HAP-1 (cell line): Measurements from ENCODE around the gene PRDM16.

Experiments used
- DNase-seq, 2 experiments: peaks; one replicate each; pipeline ENCODE4 v3.0.0-alpha.2; 2016 to 2020; ENCODE audit warnings: low spot score in 2 of 2
- H3K27me3 ChIP-seq: fragments of 250-450 bp; sonication (Bioruptor Pico); 2 replicates; pipeline ENCODE4 v1.5.1; 2020; ENCODE audit warnings: low read depth, mild to moderate bottlenecking, moderate library complexity
- H3K36me3 ChIP-seq: fragments of 250-450 bp; sonication (Bioruptor Pico); replicated peaks from 2 replicates; pipeline ENCODE4 v1.5.1; 2020; ENCODE audit warnings: mild to moderate bottlenecking
- H3K4me1 ChIP-seq: fragments of 250-450 bp; sonication (Bioruptor Pico); 2 replicates; pipeline ENCODE4 v1.5.1; 2020; ENCODE audit warnings: mild to moderate bottlenecking
- H3K4me3 ChIP-seq: fragments of 250-450 bp; sonication (Bioruptor Pico); 2 replicates; pipeline ENCODE4 v1.5.1; 2020; ENCODE audit warnings: mild to moderate bottlenecking, moderate library complexity
- H3K9me3 ChIP-seq: fragments of 250-450 bp; sonication (Bioruptor Pico); 2 replicates; pipeline ENCODE4 v1.5.1; 2020; ENCODE audit warnings: mild to moderate bottlenecking, moderate library complexity
- in situ Hi-C: fragments of 300-500 bp; cut with MboI; formaldehyde crosslinking; loops from 3 replicates; pipeline ENCODE4 v1.14.3; 2020; ENCODE audit warnings: low sequenced_read_pairs, inconsistent platforms, mixed read lengths

PRDM16 gene

DNA sequence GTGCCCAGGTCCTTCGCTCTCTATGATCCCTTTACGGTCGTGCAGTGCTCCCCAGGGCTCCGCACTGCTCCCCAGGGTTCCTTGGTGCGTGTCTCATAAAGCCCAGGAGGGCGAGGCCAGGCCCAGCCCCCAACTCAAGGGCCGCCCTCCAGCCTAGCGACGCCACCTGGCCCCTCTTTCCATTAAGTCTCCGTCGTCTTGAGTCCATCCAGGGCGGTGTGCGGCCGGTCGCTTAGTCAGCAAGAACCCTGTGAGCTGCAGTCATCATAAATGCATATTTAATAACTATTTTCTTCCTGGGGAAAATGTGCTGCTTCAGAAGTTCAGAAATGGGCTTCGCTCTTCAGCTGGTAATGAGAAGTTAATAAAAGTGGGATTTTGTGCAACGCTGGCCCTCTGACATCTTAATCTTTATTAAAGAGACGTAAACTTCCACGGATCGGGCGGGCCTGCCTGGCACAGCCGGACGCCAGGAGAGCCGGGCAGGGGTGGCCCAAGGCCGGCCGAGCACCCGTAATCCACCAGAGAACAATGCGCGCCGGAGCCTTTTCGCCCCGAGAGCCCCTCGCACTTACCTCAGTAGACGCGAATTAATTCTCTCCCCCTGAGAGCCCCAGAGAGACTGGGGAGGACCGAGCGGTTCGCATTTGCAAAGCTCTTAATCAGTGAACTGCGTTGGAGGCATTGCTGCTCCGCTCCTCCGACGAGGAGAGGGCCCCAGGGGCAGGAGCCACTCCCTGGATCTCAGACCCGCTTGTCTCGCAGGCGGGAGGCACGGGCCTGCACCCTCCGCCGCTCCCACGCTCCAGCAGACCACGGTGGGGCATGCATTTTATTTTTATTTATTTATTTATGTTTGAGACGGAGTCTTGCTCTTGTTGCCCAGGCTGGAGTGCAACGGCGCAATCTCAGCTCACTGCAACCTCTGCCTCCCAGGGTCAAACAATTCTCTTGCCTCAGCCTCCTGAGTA is 197.1 kb downstream of the PRDM16 start:
- Histone ChIP-seq H3K9me3 (no peaks in the 10 kb centered on the region), H3K4me1 (no peaks in the 10 kb centered on the region), H3K27me3 (peaks cover 4% of the 10 kb centered on the region; the same call in 1 of the 2 replicates), H3K36me3 (no peaks in the 10 kb centered on the region), H3K4me3 (no peak overlapping the region)
- in situ Hi-C loops, result no loop called here
- DNase-seq, result no peak

DNA sequence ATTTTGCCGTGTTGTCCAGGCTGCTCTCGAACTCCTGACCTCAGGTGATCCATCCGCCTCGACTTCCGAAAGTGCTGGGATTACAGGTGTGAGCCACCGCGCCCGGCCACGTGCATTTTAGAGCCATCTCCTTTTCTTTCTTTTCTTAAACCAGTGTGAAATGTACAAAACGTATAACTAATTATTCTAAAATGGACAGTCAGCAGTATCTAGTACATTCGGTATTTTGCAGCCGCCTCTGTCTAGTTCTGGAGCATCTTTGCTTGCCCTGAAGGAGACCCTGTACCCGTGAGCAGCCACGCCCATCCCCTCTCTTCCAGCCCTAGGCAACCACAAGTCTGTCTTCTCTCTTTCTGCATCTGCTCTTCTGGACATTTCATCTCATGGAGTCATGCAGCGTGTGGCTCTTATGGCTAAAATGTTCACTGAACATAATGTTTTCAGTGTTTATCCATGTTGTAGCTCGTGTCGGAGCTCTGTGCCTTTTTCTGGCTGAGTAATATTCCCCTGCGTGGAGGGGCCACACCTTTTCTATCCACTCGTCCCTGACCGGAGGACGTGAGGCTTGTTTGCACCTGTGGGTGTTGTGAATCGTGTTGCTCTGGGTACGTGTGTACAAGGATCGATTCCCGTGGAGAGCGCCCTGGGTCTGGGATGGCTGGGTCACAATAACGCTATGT is 198.0 kb downstream of the PRDM16 start:
- DNase-seq, result no peak
- H3K36me3 ChIP-seq, result no peaks in the 10 kb centered on the region
- peaks cover 5% of the 10 kb centered on the region; the same call in 1 of the 2 replicates for H3K27me3 ChIP-seq
- H3K9me3 ChIP-seq, result no peaks in the 10 kb centered on the region
- in situ Hi-C loops, result no loop called here
- H3K4me1 ChIP-seq, result no peaks in the 10 kb centered on the region
- H3K4me3 ChIP-seq, result no peak overlapping the region

DNA sequence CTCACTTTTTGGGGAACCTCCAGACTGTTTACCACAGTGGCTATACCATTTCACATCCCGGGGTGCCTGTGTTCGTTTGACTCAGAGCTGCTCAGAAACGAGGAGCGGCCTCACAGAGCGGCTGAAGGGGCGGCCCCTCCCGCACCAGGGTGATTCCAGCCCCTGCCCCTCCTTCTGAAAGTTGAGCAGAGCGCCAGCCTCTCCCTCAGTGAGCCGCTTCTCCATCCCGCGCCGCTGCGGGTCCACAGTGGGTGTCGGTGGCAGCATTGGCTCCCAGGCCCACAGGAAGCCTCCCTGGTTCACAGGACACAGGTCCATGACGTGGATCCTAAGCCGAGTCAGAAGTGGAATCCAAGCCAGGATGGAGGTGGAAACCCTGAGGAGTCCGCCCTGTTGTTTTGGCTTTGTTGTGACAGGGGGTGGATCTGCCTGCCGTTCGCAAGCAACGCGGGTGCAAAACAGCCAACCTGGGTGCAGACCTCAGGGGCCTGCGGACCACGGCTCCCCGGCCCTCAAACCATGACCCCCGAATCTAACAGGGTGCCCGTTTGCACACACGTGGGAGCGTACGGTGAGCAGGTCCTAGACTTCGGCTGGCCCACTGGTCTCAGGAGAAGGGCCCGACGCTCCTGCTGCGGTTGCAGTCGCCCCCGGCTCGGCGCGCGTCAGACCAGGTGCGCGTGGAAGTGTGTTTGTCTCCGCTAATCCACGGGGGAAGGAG is 198.7 kb downstream of the PRDM16 start:
- Histone ChIP-seq H3K27me3 (peaks cover 5% of the 10 kb centered on the region; the same call in 1 of the 2 replicates), H3K9me3 (no peaks in the 10 kb centered on the region), H3K4me3 (no peak overlapping the region), H3K4me1 (no peaks in the 10 kb centered on the region), H3K36me3 (no peaks in the 10 kb centered on the region)
- in situ Hi-C loops, result no loop called here
- no peak for DNase-seq

DNA sequence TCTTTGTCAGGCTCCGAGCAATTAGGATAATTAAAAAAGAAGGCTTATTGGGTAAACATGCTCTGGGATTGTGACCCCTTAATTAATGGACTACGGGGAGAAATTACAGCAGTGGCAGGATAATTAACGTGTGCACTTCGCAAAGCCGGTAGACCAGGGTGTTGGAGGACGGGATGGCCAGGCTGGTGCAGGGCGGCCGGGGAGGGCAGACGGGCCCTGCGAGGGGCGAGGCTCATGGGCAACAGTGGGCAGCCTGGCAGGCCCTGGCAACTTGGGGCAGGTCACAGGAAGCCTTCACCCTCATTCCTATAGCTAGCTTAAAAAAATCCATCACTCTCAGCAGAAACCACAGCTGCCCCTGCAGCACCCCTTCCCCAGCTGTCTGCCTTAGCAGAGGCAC is 199.3 kb downstream of the PRDM16 start:
- H3K9me3 ChIP-seq, result no peaks in the 10 kb centered on the region
- no peak for DNase-seq
- H3K36me3 ChIP-seq, result no peaks in the 10 kb centered on the region
- in situ Hi-C loops, result no loop called here
- H3K4me3 ChIP-seq, result no peak overlapping the region
- peaks cover 5% of the 10 kb centered on the region; the same call in 1 of the 2 replicates for H3K27me3 ChIP-seq
- no peaks in the 10 kb centered on the region for H3K4me1 ChIP-seq

DNA sequence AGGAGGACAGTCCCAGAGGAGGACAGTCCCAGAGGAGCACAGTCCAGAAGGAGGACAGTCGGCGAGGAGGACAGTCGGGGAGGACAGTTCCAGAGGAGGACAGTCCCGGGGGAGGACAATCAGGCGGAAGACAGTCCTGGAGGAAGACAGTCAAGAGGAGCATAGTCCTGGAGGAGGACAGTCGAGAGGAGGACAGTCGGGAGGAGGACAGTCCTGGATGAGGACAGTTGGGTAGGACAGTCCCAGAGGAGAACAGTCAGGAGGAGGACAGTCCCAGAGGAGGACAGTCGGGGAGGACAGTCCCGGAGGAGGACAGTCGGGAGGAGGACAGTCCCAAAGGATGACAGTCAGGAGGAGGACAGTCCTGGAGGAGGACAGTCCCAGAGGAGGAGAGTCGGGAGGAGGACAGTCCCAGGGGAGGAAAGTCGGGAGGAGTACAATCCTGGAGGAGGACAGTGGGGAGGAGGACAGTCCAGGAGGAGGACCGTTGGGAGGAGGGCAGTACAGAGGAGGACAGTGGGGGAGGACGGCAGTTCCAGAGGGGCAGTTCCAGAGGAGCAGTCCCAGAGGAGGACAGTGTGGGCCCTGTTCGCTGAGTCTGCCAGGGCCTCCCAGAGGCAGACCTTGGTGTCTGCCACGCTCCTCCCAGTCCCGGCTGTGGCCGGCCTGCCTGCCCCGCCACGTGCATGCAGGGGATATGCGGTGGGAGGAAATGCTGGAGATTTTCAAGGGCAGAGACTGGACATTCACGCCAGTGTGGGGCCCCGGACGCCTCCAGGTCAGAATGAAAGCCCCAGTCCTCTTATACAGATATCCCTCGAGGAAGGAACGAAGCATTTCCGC is 201.6 kb downstream of the PRDM16 start:
- Histone ChIP-seq H3K4me1 (no peaks in the 10 kb centered on the region), H3K27me3 (peaks cover 5% of the 10 kb centered on the region; the same call in 1 of the 2 replicates), H3K36me3 (no peaks in the 10 kb centered on the region), H3K4me3 (no peak overlapping the region), H3K9me3 (no peaks in the 10 kb centered on the region)
- DNase-seq, result no peak
- in situ Hi-C loops, result no loop called here

DNA sequence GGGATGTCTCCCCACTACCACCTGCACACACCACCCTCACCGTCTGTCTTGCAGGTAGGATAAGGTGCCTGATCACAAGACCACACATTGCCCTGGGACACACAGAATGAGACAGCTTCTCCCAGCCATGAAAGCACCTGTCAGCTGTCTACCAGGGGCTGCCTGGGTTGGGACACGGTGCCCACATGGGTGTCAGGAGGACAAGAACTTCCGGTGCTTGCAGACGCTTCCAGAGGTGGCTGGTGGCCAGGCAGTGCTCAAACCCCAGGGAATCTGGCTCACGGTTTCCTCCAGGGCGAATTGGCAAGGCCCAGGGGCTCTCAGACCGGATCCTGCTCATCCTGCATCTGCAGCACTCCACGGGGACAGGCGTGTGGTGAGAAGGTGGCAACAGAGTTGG is 202.9 kb downstream of the PRDM16 start:
- Histone ChIP-seq H3K9me3 (no peaks in the 10 kb centered on the region), H3K27me3 (peaks cover 5% of the 10 kb centered on the region; the same call in 1 of the 2 replicates), H3K4me1 (no peaks in the 10 kb centered on the region), H3K4me3 (no peak overlapping the region), H3K36me3 (no peaks in the 10 kb centered on the region)
- in situ Hi-C loops, result no loop called here
- no peak for DNase-seq

DNA sequence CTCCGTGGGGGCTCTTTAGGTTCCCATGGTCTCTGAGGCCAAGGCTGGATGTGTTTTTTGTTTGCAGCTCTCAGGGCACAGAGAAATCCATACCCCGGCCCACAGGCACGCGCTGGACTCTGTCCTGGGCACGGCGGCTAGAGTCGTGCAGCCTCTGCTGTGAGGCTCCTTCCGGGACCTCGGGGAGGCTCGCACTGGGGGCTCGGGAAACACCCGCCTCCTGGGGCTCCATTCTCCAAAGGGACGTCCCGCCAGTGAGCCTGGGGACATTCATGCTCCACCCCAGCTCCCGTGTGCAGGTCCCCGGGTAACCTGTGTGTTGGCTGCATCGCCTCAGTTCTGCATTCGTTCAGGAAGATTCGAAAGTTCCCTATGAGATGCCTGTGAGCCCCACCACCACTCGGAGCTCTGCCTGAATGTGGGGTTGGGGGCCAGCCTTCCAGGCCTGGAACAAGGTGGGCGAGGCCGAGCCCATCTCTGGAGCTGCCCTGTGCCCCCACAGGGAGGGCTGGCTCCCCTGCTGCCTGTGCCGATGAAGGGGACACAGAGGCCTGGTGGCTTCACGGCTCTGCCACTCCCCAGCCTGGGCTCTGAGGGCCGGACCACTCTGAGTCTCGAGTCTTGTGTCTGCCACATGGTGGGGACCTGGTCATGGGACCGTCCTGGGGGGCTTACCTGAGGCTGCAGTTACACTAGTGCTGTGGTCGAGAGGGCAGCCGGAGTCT is 203.5 kb downstream of the PRDM16 start:
- in situ Hi-C loops, result no loop called here
- no peak for DNase-seq
- H3K36me3 ChIP-seq, result no peaks in the 10 kb centered on the region
- H3K9me3 ChIP-seq, result no peaks in the 10 kb centered on the region
- no peaks in the 10 kb centered on the region for H3K4me1 ChIP-seq
- H3K4me3 ChIP-seq, result no peak overlapping the region
- peaks cover 5% of the 10 kb centered on the region; the same call in 1 of the 2 replicates for H3K27me3 ChIP-seq

DNA sequence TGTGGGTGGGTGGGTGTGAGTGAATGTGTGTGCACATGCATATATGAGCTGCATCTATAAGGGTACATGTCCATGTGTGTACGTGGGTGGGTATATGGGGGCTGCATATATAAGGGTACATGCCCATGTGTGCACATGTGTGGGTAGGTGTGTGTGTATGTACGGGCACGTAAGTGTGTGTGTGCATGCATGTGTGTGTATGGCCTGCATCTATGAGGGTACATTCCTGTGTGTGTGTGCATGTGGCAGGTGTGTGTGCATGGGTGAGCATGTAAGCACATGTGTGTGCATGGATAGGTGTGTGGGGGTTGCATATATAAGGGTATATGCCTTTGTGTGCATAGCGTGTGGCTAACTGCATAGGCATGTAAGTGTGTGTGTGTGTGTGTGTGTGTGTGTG is 204.4 kb downstream of the PRDM16 start:
- Histone ChIP-seq H3K9me3 (no peaks in the 10 kb centered on the region), H3K4me1 (no peaks in the 10 kb centered on the region), H3K27me3 (peaks cover 5% of the 10 kb centered on the region; the same call in 1 of the 2 replicates), H3K36me3 (no peaks in the 10 kb centered on the region), H3K4me3 (no peak overlapping the region)
- in situ Hi-C loops, result no loop called here
- DNase-seq, result no peak

DNA sequence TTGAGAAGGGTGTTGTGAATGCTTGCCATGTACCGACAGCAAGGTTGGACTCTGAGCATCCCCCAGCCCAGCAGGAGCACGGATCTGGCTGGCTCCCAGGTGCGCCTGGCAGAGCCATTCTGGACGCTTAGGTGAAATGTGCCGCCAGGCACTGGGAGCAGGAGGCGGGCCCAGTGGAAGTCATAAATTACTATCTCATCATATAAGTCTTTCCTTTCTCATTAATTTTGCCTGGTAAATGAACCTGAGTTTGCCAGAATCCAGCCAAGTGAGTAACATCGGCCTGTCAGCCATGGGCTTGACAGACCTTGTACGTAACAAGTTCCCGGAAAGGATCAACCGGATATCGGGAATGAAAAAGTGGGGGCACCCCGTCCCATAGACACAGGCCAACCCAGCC is 206.0 kb downstream of the PRDM16 start:
- no peaks in the 10 kb centered on the region for H3K36me3 ChIP-seq
- in situ Hi-C loops, result no loop called here
- peaks cover 7% of the 10 kb centered on the region; the same call in 1 of the 2 replicates for H3K27me3 ChIP-seq
- H3K9me3 ChIP-seq, result no peaks in the 10 kb centered on the region
- H3K4me1 ChIP-seq, result no peaks in the 10 kb centered on the region
- no peak for DNase-seq
- no peak overlapping the region for H3K4me3 ChIP-seq

DNA sequence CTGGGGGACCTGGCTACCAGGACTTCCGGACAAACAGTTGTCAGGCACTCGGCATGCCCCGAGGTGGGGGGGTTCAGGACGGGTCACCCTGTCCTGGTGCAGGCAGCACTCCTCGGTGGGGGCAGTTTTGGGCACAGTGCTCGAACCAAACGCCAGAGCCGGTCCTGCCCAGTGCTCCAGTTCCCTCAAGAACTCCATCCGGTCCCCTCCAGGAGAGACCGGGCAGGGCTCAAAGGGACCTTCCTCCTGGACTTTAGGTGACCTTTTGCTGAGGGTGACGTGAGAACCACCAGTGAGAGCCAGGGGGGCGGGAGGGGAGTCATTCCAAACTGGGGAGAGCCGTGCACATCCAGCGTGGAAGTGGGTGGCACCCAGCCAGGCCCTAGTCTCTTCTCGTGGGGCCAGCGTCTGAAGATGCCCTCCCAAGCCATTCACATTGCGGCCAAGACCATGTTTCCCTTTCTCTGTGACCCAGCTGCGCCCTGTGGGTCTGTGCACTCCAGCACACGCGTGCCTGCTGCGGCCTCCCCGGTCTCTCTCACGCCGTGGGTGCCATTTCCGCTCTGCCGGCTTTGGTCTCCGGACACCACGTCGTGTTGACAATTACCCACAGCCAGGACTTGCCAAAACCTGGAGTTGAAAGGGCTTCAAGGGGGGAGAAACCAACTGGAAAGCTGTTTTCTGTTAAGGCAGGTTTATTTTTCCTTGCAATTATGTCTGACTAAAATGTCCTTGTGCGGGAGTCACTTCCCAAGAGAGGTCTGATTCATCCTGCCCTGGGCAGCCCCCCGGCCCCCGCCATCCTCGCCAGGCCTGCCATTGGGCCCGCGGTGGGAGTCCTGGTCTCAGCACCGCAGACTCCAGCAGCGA is 206.7 kb downstream of the PRDM16 start:
- Histone ChIP-seq H3K4me1 (no peaks in the 10 kb centered on the region), H3K4me3 (no peak overlapping the region), H3K9me3 (no peaks in the 10 kb centered on the region), H3K36me3 (no peaks in the 10 kb centered on the region), H3K27me3 (peaks cover 7% of the 10 kb centered on the region; the same call in 1 of the 2 replicates)
- no peak for DNase-seq
- in situ Hi-C loops, result no loop called here

DNA sequence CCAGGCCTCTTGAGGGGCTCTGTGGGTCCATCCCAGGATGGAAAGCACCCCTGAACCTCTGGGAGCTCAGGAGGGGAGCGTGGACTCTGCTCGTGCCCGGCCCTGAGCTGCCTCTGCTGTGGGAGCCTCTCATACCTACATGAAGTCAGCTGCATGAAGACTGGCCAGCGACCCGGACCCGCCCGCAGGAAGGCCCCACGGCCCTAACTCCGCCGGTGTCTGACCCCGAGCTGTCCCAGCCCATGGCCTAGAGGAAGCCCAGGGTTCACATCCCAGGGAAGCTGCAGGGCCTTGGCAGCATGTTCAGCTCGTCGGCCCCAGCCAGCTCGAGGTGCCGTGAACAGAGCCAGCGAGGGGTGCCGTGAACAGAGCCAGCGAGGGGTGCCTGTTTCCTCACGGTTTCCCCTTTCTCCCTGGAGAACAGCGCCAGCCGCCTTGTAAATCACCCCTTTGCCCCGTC is 207.4 kb downstream of the PRDM16 start:
- no peaks in the 10 kb centered on the region for H3K9me3 ChIP-seq
- in situ Hi-C loops, result no loop called here
- 0 out of 2 replicates have a peak, but pooled peaks cover 2% of the 10 kb centered on the region for H3K27me3 ChIP-seq
- H3K4me3 ChIP-seq, result no peak overlapping the region
- H3K4me1 ChIP-seq, result no peaks in the 10 kb centered on the region
- no peak for DNase-seq
- no peaks in the 10 kb centered on the region for H3K36me3 ChIP-seq
